Transverse colon (tissue), 4 donors: Measurements from ENCODE around the gene CNOT3. TPM values are rescaled to one million over a fixed set of nuclear protein-coding genes. Genes with fewer than 3 reads are reported as not detected.

Experiments used
- DNase-seq: peaks from one replicate; pipeline ENCODE4 v3.0.0-alpha.2; 2019
- H3K27ac ChIP-seq, 4 donors: fragments of 200-600 bp; sonication (generic); 2 replicates each; pipeline ENCODE4 v1.5.1; 2016 to 2018; ENCODE audit warnings: inconsistent platforms in 4 of 4
- H3K27me3 ChIP-seq: fragments of 200-600 bp; sonication (generic); 2 replicates; pipeline ENCODE4 v1.5.1; 2017; ENCODE audit warnings: inconsistent platforms
- H3K36me3 ChIP-seq, 4 donors: fragments of 200-600 bp; sonication (generic); 2 replicates each; pipeline ENCODE4 v1.5.1; 2017 to 2019; ENCODE audit warnings: inconsistent platforms in 4 of 4
- H3K4me1 ChIP-seq, 4 donors: fragments of 200-600 bp; sonication (generic); 2 replicates each; pipeline ENCODE4 v1.5.1; 2017 to 2020; ENCODE audit warnings: inconsistent platforms in 4 of 4
- H3K4me3 ChIP-seq, 4 donors: fragments of 200-600 bp; sonication (generic); 1 replicate in 1 of 4; 2 replicates in 3 of 4; pipeline versions ENCODE4 v1.5.1 to v1.6.1; 2017 to 2019; ENCODE audit warnings: inconsistent platforms in 4 of 4
- H3K9me3 ChIP-seq, 2 donors: fragments of 200-600 bp; sonication (generic); 2 replicates each; pipeline ENCODE4 v1.5.1; 2017 to 2019; ENCODE audit warnings: inconsistent platforms in 2 of 2
- EP300 ChIP-seq: sonication (generic); formaldehyde crosslinking; IDR thresholded peaks from one replicate; pipeline ENCODE4 v1.6.1; 2017; ENCODE audit warnings: antibody characterized with exemption, low read depth
- POLR2A ChIP-seq: fragments of 450-650 bp; IDR thresholded peaks from one replicate; pipeline ENCODE4 v1.6.1; 2016; ENCODE audit warnings: antibody characterized with exemption, mild to moderate bottlenecking, moderate library complexity
- POLR2AphosphoS5 ChIP-seq, 3 donors: sonication (generic); formaldehyde crosslinking; IDR thresholded peaks; one replicate each; pipeline ENCODE4 v1.6.1; 2016; ENCODE audit warnings: antibody characterized with exemption in 3 of 3
- WGBS, 2 donors: methylation state at CpG; one replicate each; pipeline ENCODE4 v1.1.5; 2018; ENCODE audit warnings: low coverage in 1 of 2; 5-methylcytosine and 5-hydroxymethylcytosine counted together
- in situ Hi-C, 4 donors: fragments of 200-750 bp; cut with MboI; loops; one replicate each; pipeline versions ENCODE4 v1.15.0 to v1.15.1; 2017; ENCODE audit warnings: low sequenced_read_pairs in 3 of 4, low pct_ligation_motif_present in 1 of 4, low pct_unique_long_range_greater_than_20kb in 1 of 4
- intact Hi-C: fragments of 100-400 bp; cut with DNase I; formaldehyde crosslinking; loops from one replicate; pipeline ENCODE4 v1.15.1; 2023; ENCODE audit warnings: low total_unique reads
- total RNA-seq, 4 donors: library from RNA; depleted of rRNA; stranded (reverse); fragments of >200 nt; gene quantifications; one replicate each; pipeline ENCODE4 v1.1.0, GENCODE V29; 2016
- TF ChIP-seq, protein P1 (sequence below), 5 experiments: fragments of 200-600 bp in 3 of 5; fragments of 450-650 bp in 2 of 5; sonication (generic) in 3 of 5; IDR thresholded peaks; 1 replicate in 2 of 5; 2 replicates in 3 of 5; pipeline ENCODE4 v1.5.1; 2016 to 2017; ENCODE audit warnings: antibody characterized with exemption in 5 of 5, inconsistent platforms in 3 of 5, mild to moderate bottlenecking in 2 of 5, moderate library complexity in 1 of 5

Gene CNOT3
- total RNA-seq, 4 donors from 2014 or later, result 28.1 to 85.7 (median 32.1) TPM

DNA sequence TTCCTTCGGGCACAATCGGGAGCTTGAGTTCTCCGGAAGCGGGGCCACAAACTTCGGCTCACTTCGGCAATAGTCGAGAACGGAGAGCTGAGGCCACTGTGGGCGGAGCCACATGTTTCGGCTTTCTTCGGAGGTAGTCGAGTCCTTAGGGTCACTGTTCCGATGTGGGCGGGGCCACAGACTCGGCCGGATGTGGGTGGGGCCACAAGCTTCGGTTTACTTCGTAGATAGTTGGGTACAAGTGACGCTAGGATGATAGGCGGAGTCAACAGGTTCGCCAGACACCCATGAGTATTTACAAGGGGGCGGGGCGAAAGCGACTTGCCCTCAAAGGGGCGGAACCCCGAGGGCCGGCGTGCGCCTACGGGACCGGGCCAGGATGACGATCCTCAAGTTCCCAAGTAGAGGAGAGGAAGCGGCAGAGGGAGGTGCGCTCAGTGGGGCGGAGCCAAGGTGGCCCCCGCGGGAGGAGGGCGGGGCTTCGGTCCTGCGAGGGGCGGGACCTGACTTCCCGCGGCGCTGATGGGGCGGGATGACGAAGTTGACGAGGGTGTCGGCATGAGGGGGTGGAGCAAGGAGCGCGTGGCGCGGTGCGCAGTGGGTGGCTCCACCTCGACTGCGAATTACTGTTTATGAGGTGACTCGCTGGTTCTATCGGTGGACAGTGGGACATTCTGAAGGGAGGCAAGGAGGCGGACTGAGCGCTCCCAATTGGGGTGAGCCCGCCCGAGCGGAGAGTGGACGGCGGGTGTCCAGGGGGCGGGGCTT, 52.4 kb downstream of the CNOT3 start:
- Histone ChIP-seq H3K36me3 (peaks cover 0 to 15% (median 2%) of the 10 kb centered on the region in 4 donors), H3K9me3 (no peaks in the 10 kb centered on the region), H3K4me3 (peak overlapping the region; percentile 56 to 97 (median 80)), H3K27me3 (no peaks in the 10 kb centered on the region), H3K4me1 (peaks cover 16 to 41% (median 29%) of the 10 kb centered on the region in 4 donors), H3K27ac (peak overlapping the region; percentile 92 to 99 (median 95))
- DNase-seq, result peak; percentile 100
- intact Hi-C loops, result no loop called here
- WGBS, 2 donors, result 0 to 1% methylated on average over 6 to 65 of the region's 65 CpGs
- TF ChIP-seq POLR2AphosphoS5 (IDR thresholded peaks at IDR 0.05) (peak; percentile 14 to 90 (median 74)), POLR2A (peak; percentile 82), EP300 (no peak)
- TF ChIP-seq, protein P1, sequence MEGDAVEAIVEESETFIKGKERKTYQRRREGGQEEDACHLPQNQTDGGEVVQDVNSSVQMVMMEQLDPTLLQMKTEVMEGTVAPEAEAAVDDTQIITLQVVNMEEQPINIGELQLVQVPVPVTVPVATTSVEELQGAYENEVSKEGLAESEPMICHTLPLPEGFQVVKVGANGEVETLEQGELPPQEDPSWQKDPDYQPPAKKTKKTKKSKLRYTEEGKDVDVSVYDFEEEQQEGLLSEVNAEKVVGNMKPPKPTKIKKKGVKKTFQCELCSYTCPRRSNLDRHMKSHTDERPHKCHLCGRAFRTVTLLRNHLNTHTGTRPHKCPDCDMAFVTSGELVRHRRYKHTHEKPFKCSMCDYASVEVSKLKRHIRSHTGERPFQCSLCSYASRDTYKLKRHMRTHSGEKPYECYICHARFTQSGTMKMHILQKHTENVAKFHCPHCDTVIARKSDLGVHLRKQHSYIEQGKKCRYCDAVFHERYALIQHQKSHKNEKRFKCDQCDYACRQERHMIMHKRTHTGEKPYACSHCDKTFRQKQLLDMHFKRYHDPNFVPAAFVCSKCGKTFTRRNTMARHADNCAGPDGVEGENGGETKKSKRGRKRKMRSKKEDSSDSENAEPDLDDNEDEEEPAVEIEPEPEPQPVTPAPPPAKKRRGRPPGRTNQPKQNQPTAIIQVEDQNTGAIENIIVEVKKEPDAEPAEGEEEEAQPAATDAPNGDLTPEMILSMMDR (IDR thresholded peaks at IDR 0.05), result no peak
- in situ Hi-C loops, result no loop called here

- no peaks in the 10 kb centered on the region for H3K27me3 ChIP-seq
- H3K4me3 ChIP-seq, result peak overlapping the region; percentile 56 to 97 (median 78)
- 0% methylated on average over 38 of the region's 56 CpGs; no CpG with 5 or more reads in 1 of the 2 donors for WGBS, 2 donors
- peak overlapping the region; percentile 92 to 99 (median 95) for H3K27ac ChIP-seq
- DNase-seq, result peak; percentile 100
- intact Hi-C loops (no loop called here), in situ Hi-C loops (no loop called here)
- no peaks in the 10 kb centered on the region for H3K9me3 ChIP-seq
- peaks cover 16 to 41% (median 29%) of the 10 kb centered on the region in 4 donors for H3K4me1 ChIP-seq
- no peak for TF ChIP-seq POLR2A
- no peak for TF ChIP-seq EP300
- TF ChIP-seq, protein P1 (IDR thresholded peaks at IDR 0.05), result no peak
- TF ChIP-seq POLR2AphosphoS5 (IDR thresholded peaks at IDR 0.05), result no peak
- H3K36me3 ChIP-seq, result peaks cover 0 to 15% (median 2%) of the 10 kb centered on the region in 4 donors
These were observed 53.0 kb downstream of the CNOT3 start for GRCh38 chr19:54190503-54191010.

- DNase-seq, result peak; percentile 90
- 0% methylated on average over 50 of the region's 77 CpGs; no CpG with 5 or more reads in 1 of the 2 donors for WGBS, 2 donors
- H3K4me1 ChIP-seq, result peaks cover 16 to 41% (median 29%) of the 10 kb centered on the region in 4 donors
- intact Hi-C loops, result no loop called here
- TF ChIP-seq, protein P1 (IDR thresholded peaks at IDR 0.05), result no peak
- peak; percentile 70 for TF ChIP-seq POLR2A
- peak; percentile 75 to 89 (median 85) for TF ChIP-seq POLR2AphosphoS5 (IDR thresholded peaks at IDR 0.05)
- in situ Hi-C loops, result no loop called here
- H3K9me3 ChIP-seq, result no peaks in the 10 kb centered on the region
- peak within 1 kb of the TSS; percentile 92 to 99 (median 95) for H3K27ac ChIP-seq
- peak within 1 kb of the TSS; percentile 56 to 97 (median 78) for H3K4me3 ChIP-seq
- no peaks in the 10 kb centered on the region for H3K27me3 ChIP-seq
- H3K36me3 ChIP-seq, result peaks cover 0 to 15% (median 2%) of the 10 kb centered on the region in 4 donors
These were observed 53.6 kb downstream of the CNOT3 start, which contains the start of gene TSEN34 for GRCh38 chr19:54191011-54191810. TSS of gene TSEN34 (plus strand) at chr19:54191308. CDS start at chr19:54191365, 57 bp downstream.
